ENCODE data around the gene THSD4.

The THSD4 gene

DNA sequence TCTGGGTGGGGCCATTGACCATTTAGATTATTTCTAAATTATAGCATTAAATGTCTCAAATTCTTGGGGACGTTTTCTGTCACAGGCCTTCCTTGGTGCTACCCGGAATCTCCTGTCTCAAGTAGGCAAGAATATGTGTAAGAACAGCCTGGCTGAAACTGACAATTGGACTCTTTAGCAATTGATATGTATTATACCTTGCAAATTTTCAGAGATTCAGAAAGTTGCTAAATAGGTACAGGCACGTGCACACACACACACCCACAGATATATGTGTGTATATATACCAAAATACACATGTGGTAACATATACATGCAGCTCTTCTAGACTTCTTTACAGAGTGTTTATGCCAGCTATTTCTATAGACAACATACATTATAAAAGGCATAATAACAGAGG, 481.9 kb downstream of the THSD4 start:
- Histone ChIP-seq H3F3A (ENCODE audit: insufficient read depth, low read length) (no peaks in the 10 kb centered on the region), H3K4me1 (ENCODE audit: insufficient read depth, low read length, severe bottlenecking) (no peaks in the 10 kb centered on the region), H3K4me2 (ENCODE audit: low read length) (no peak overlapping the region), H3K27me3 (ENCODE audit: insufficient read depth, low read length) (no peaks in the 10 kb centered on the region; the same call in 1 of the 2 replicates), H3K4me3 (ENCODE audit: low read depth, low read length, poor library complexity, severe bottlenecking) (no peak overlapping the region), H3K79me2 (ENCODE audit: insufficient read depth, low read length) (no peaks in the 10 kb centered on the region), H4K20me1 (ENCODE audit: insufficient read depth, low read length) (no peaks in the 10 kb centered on the region), H2AFZ (ENCODE audit: low read length) (no peak overlapping the region), H3K36me3 (ENCODE audit: insufficient read depth, low read length) (no peaks in the 10 kb centered on the region), H3K27ac (ENCODE audit: low read depth, low read length, poor library complexity, severe bottlenecking) (no peak overlapping the region), H3K9me2 (ENCODE audit: low read depth, low read length) (no peaks in the 10 kb centered on the region), H3K9me3 (ENCODE audit: low read length) (no peaks in the 10 kb centered on the region), H3K9ac (ENCODE audit: low read length) (no peak overlapping the region)
- TF ChIP-seq CTCF (IDR thresholded peaks at IDR 0.05; ENCODE audit: low read length) (no peak), EZH2 (IDR thresholded peaks at IDR 0.05; ENCODE audit: borderline replicate concordance, low read length) (no peak)

GRCh38 chr15:71597637-71598036, 482.4 kb downstream of the THSD4 start:
- H3K9me2 ChIP-seq (ENCODE audit: low read depth, low read length) = no peaks in the 10 kb centered on the region
- H3K27ac ChIP-seq (ENCODE audit: low read depth, low read length, poor library complexity, severe bottlenecking) = no peak overlapping the region
- no peaks in the 10 kb centered on the region for H3F3A ChIP-seq (ENCODE audit: insufficient read depth, low read length)
- no peak overlapping the region for H3K4me2 ChIP-seq (ENCODE audit: low read length)
- TF ChIP-seq CTCF (IDR thresholded peaks at IDR 0.05; ENCODE audit: low read length) (no peak), EZH2 (IDR thresholded peaks at IDR 0.05; ENCODE audit: borderline replicate concordance, low read length) (no peak)
- no peak overlapping the region for H2AFZ ChIP-seq (ENCODE audit: low read length)
- H3K4me1 ChIP-seq (ENCODE audit: insufficient read depth, low read length, severe bottlenecking) = no peaks in the 10 kb centered on the region
- H4K20me1 ChIP-seq (ENCODE audit: insufficient read depth, low read length) = no peaks in the 10 kb centered on the region
- H3K36me3 ChIP-seq (ENCODE audit: insufficient read depth, low read length) = no peaks in the 10 kb centered on the region
- no peaks in the 10 kb centered on the region for H3K79me2 ChIP-seq (ENCODE audit: insufficient read depth, low read length)
- no peak overlapping the region for H3K9ac ChIP-seq (ENCODE audit: low read length)
- no peak overlapping the region for H3K4me3 ChIP-seq (ENCODE audit: low read depth, low read length, poor library complexity, severe bottlenecking)
- H3K27me3 ChIP-seq (ENCODE audit: insufficient read depth, low read length) = no peaks in the 10 kb centered on the region; the same call in 1 of the 2 replicates
- H3K9me3 ChIP-seq (ENCODE audit: low read length) = no peaks in the 10 kb centered on the region

DNA sequence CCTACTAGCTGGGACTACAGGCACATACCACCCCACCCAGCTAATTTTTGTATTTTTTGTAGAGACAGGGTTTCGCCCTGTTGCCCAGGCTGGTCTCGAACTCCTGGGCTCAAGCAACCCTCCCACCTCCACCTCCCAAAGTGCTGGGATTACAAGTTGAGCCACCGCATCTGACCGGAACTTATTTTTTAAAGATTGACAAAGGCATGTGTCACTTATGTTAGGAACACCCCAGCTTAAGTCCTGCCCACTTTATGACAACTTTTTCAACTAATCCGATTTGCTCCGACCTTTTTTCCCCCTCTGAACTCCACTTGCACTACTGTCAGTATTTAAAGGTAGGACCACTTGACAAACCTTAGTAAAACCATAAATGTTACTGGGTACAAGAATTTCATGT, 483.5 kb downstream of the THSD4 start:
- no peak for TF ChIP-seq EZH2 (IDR thresholded peaks at IDR 0.05; ENCODE audit: borderline replicate concordance, low read length)
- TF ChIP-seq CTCF (IDR thresholded peaks at IDR 0.05; ENCODE audit: low read length) = no peak
- no peaks in the 10 kb centered on the region for H3K36me3 ChIP-seq (ENCODE audit: insufficient read depth, low read length)

More for the DNA sequence above, 483.5 kb downstream of the THSD4 start:
- Histone ChIP-seq H3K27me3 (ENCODE audit: insufficient read depth, low read length) (no peaks in the 10 kb centered on the region; the same call in 1 of the 2 replicates), H3K79me2 (ENCODE audit: insufficient read depth, low read length) (no peaks in the 10 kb centered on the region), H3K4me1 (ENCODE audit: insufficient read depth, low read length, severe bottlenecking) (no peaks in the 10 kb centered on the region), H3K4me3 (ENCODE audit: low read depth, low read length, poor library complexity, severe bottlenecking) (no peak overlapping the region), H2AFZ (ENCODE audit: low read length) (no peak overlapping the region), H3K9me3 (ENCODE audit: low read length) (no peaks in the 10 kb centered on the region), H4K20me1 (ENCODE audit: insufficient read depth, low read length) (no peaks in the 10 kb centered on the region), H3K27ac (ENCODE audit: low read depth, low read length, poor library complexity, severe bottlenecking) (no peak overlapping the region), H3F3A (ENCODE audit: insufficient read depth, low read length) (no peaks in the 10 kb centered on the region), H3K4me2 (ENCODE audit: low read length) (no peak overlapping the region), H3K9me2 (ENCODE audit: low read depth, low read length) (no peaks in the 10 kb centered on the region), H3K9ac (ENCODE audit: low read length) (no peak overlapping the region)
